ENCODE data around the gene CYP4F2. TPM values are rescaled to one million over a fixed set of nuclear protein-coding genes. Genes with fewer than 3 reads are reported as not detected.

CYP4F2 gene
- total and polyA plus RNA-seq, 4 donors: 7.7 to 186 (median 85.2) TPM

DNA sequence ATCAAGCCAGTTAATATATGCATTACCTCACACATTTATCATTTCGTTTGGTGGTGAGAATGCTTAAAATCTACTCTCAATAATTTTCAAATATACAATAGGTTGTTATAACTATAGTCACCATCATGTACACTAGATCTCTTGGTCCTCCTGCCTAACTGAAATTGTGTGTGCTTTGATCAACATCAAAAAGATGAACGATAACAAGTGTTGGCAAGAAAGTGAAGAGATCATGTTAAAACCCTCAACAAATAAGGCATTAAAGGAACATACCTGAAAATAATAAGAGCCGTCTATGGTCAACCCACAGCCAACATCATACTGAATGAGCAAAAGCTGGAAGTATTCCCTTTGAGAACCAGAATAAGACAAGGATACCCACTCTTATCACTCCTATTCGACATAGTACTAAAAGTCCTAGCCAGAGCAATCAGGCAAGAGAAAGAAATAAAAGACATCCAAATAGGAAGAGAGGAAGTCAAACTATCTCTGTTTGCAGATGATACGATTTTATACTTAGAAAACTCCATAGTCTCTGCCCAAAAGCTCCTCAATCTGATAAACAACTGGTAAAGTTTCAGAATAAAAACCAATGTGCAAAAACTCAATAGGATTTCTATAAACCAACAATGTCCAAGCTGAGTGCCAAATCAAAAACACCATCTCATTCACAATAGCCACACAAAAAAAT is 54.5 kb downstream of the CYP4F2 start:
- no peak overlapping the region for H3K27ac ChIP-seq (ENCODE audit: low read depth in 1 of 2, low read length in 2 of 2)
- TF ChIP-seq GABPA (IDR thresholded peaks at IDR 0.05 in 1 of 2, conservative IDR thresholded peaks at IDR 0.05 in 1 of 2) (no peak), HNF4G (IDR thresholded peaks at IDR 0.05) (no peak), EGR1 (IDR thresholded peaks at IDR 0.05; ENCODE audit: low read depth in 2 of 2) (no peak), RXRA (IDR thresholded peaks at IDR 0.05) (no peak), NR2F2 (IDR thresholded peaks at IDR 0.05) (no peak), FOXA2 (IDR thresholded peaks at IDR 0.05) (no peak), FOXA1 (IDR thresholded peaks at IDR 0.05) (no peak), RAD21 (IDR thresholded peaks at IDR 0.05) (no peak), JUND (IDR thresholded peaks at IDR 0.05) (no peak), TAF1 (conservative IDR thresholded peaks at IDR 0.05) (no peak)
- TF ChIP-seq, protein P1, sequence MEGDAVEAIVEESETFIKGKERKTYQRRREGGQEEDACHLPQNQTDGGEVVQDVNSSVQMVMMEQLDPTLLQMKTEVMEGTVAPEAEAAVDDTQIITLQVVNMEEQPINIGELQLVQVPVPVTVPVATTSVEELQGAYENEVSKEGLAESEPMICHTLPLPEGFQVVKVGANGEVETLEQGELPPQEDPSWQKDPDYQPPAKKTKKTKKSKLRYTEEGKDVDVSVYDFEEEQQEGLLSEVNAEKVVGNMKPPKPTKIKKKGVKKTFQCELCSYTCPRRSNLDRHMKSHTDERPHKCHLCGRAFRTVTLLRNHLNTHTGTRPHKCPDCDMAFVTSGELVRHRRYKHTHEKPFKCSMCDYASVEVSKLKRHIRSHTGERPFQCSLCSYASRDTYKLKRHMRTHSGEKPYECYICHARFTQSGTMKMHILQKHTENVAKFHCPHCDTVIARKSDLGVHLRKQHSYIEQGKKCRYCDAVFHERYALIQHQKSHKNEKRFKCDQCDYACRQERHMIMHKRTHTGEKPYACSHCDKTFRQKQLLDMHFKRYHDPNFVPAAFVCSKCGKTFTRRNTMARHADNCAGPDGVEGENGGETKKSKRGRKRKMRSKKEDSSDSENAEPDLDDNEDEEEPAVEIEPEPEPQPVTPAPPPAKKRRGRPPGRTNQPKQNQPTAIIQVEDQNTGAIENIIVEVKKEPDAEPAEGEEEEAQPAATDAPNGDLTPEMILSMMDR (IDR thresholded peaks at IDR 0.05; ENCODE audit: low read depth, low read length, missing input control): no peak
- TF ChIP-seq, protein P2, sequence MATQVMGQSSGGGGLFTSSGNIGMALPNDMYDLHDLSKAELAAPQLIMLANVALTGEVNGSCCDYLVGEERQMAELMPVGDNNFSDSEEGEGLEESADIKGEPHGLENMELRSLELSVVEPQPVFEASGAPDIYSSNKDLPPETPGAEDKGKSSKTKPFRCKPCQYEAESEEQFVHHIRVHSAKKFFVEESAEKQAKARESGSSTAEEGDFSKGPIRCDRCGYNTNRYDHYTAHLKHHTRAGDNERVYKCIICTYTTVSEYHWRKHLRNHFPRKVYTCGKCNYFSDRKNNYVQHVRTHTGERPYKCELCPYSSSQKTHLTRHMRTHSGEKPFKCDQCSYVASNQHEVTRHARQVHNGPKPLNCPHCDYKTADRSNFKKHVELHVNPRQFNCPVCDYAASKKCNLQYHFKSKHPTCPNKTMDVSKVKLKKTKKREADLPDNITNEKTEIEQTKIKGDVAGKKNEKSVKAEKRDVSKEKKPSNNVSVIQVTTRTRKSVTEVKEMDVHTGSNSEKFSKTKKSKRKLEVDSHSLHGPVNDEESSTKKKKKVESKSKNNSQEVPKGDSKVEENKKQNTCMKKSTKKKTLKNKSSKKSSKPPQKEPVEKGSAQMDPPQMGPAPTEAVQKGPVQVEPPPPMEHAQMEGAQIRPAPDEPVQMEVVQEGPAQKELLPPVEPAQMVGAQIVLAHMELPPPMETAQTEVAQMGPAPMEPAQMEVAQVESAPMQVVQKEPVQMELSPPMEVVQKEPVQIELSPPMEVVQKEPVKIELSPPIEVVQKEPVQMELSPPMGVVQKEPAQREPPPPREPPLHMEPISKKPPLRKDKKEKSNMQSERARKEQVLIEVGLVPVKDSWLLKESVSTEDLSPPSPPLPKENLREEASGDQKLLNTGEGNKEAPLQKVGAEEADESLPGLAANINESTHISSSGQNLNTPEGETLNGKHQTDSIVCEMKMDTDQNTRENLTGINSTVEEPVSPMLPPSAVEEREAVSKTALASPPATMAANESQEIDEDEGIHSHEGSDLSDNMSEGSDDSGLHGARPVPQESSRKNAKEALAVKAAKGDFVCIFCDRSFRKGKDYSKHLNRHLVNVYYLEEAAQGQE (IDR thresholded peaks at IDR 0.05): no peak
- TF ChIP-seq, protein P3, sequence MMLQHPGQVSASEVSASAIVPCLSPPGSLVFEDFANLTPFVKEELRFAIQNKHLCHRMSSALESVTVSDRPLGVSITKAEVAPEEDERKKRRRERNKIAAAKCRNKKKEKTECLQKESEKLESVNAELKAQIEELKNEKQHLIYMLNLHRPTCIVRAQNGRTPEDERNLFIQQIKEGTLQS (IDR thresholded peaks at IDR 0.05): no peak
- H3K4me3 ChIP-seq (ENCODE audit: low read depth in 1 of 3, low read length in 3 of 3): no peak overlapping the region
- H3K27me3 ChIP-seq (ENCODE audit: control insufficient read depth in 4 of 4, insufficient read depth in 4 of 4, low read length in 3 of 4): no peaks in the 10 kb centered on the region
- H3K4me1 ChIP-seq (ENCODE audit: control insufficient read depth in 4 of 4, insufficient read depth in 4 of 4, low read length in 3 of 4): no peaks in the 10 kb centered on the region
- no peaks in the 10 kb centered on the region for H3K36me3 ChIP-seq (ENCODE audit: control insufficient read depth in 4 of 4, insufficient read depth in 3 of 4, low read depth in 1 of 4, low read length in 3 of 4)
- DNase-seq (ENCODE audit: low spot score): no peak
- H3K9ac ChIP-seq (ENCODE audit: low read depth in 1 of 2, low read length in 2 of 2): no peak overlapping the region
- no peaks in the 10 kb centered on the region for H3K9me3 ChIP-seq (ENCODE audit: control insufficient read depth in 4 of 4, low read length in 3 of 4)
- WGBS: 62% methylated on average over 5 of the region's 5 CpGs

DNA sequence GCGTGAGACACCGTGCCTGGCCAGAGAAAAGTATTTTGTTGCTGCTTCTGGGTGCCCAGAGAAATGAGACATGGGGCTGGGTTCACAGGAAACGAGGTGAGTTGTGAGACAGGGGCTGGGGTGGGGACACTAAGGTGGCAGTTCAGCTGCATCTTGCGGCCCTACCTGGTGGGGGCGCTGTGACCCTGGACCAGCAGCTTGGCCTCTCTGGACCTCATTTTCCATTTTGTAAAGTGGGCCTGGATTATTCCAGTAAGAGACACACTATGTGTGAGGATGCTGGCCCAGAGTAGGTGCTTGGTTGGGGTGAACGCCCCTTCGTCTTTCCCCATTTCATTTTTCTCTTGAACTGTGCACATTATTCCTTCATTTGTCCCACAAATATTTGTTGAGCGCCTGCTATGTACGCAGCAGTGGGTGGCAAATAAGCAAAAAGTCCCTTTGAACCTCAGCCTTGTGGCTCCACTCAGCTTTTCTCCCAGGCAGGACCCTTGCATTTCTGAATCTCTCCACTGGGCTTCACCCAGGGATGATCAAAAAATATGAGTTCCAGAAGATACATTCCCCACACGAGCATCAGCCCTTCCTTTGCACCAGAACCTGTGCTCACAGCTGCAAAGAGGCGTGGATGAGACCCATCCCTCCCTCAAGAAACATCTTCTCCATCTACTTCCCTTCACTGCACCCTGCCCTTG is 55.9 kb downstream of the CYP4F2 start:
- Histone ChIP-seq H3K4me1 (ENCODE audit: control insufficient read depth in 4 of 4, insufficient read depth in 4 of 4, low read length in 3 of 4) (peaks cover 0 to 4% (median 3%) of the 10 kb centered on the region in 4 donors), H3K27ac (ENCODE audit: low read depth in 1 of 2, low read length in 2 of 2) (no peak overlapping the region), H3K27me3 (ENCODE audit: control insufficient read depth in 4 of 4, insufficient read depth in 4 of 4, low read length in 3 of 4) (no peaks in the 10 kb centered on the region), H3K4me3 (ENCODE audit: low read depth in 1 of 3, low read length in 3 of 3) (no peak overlapping the region), H3K36me3 (ENCODE audit: control insufficient read depth in 4 of 4, insufficient read depth in 3 of 4, low read depth in 1 of 4, low read length in 3 of 4) (no peaks in the 10 kb centered on the region), H3K9me3 (ENCODE audit: control insufficient read depth in 4 of 4, low read length in 3 of 4) (no peaks in the 10 kb centered on the region), H3K9ac (ENCODE audit: low read depth in 1 of 2, low read length in 2 of 2) (no peak overlapping the region)
- DNase-seq (ENCODE audit: low spot score): no peak
- 62% methylated on average over 11 of the region's 11 CpGs for WGBS
- TF ChIP-seq, protein P4, sequence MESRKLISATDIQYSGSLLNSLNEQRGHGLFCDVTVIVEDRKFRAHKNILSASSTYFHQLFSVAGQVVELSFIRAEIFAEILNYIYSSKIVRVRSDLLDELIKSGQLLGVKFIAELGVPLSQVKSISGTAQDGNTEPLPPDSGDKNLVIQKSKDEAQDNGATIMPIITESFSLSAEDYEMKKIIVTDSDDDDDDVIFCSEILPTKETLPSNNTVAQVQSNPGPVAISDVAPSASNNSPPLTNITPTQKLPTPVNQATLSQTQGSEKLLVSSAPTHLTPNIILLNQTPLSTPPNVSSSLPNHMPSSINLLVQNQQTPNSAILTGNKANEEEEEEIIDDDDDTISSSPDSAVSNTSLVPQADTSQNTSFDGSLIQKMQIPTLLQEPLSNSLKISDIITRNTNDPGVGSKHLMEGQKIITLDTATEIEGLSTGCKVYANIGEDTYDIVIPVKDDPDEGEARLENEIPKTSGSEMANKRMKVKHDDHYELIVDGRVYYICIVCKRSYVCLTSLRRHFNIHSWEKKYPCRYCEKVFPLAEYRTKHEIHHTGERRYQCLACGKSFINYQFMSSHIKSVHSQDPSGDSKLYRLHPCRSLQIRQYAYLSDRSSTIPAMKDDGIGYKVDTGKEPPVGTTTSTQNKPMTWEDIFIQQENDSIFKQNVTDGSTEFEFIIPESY (IDR thresholded peaks at IDR 0.05): no peak
- TF ChIP-seq FOXA1 (IDR thresholded peaks at IDR 0.05) (no peak), FOXA2 (IDR thresholded peaks at IDR 0.05) (no peak), HNF4G (IDR thresholded peaks at IDR 0.05) (no peak)
- TF ChIP-seq, protein P1 (IDR thresholded peaks at IDR 0.05; ENCODE audit: low read depth, low read length, missing input control): peak; percentile 5

Data from liver (tissue), 9 donors.